Osteocyte (in vitro differentiated cells): Measurements from ENCODE around the gene TLDC2. TPM values are rescaled to one million over a fixed set of nuclear protein-coding genes. Genes with fewer than 3 reads are reported as not detected.

Experiments used
- DNase-seq: peaks from one replicate; pipeline ENCODE4 v3.0.0; 2021; ENCODE audit warnings: mixed read lengths; ENCODE audit not compliant: unreplicated experiment; ENCODE audit errors: extremely low spot score
- H3K27ac Mint-ChIP-seq: one replicate; pipeline ENCODE4 v1.8.0; 2021; ENCODE audit warnings: mild to moderate bottlenecking, mixed read lengths; ENCODE audit not compliant: unreplicated experiment
- H3K27me3 Mint-ChIP-seq: one replicate; pipeline ENCODE4 v1.8.0; 2021; ENCODE audit warnings: mixed read lengths; ENCODE audit not compliant: unreplicated experiment
- H3K36me3 Mint-ChIP-seq: one replicate; pipeline ENCODE4 v1.8.0; 2021; ENCODE audit warnings: mixed read lengths; ENCODE audit not compliant: unreplicated experiment
- H3K4me1 Mint-ChIP-seq: one replicate; pipeline ENCODE4 v1.8.0; 2021; ENCODE audit warnings: mixed read lengths; ENCODE audit not compliant: unreplicated experiment
- H3K4me3 Mint-ChIP-seq: one replicate; pipeline ENCODE4 v1.8.0; 2021; ENCODE audit warnings: mild to moderate bottlenecking, moderate library complexity, mixed read lengths; ENCODE audit not compliant: unreplicated experiment
- H3K9me3 Mint-ChIP-seq: one replicate; pipeline ENCODE4 v1.8.0; 2021; ENCODE audit warnings: mixed read lengths; ENCODE audit not compliant: unreplicated experiment
- CTCF ChIP-seq: fragments of 200-600 bp; sonication (generic); IDR thresholded peaks from 2 replicates; pipeline ENCODE4 v1.5.0; 2021; ENCODE audit warnings: antibody characterized with exemption, mild to moderate bottlenecking, moderate library complexity
- total RNA-seq: library from RNA; stranded (reverse); gene quantifications from 2 replicates; pipeline ENCODE4 v1.2.1, GENCODE V29; 2021

The TLDC2 gene
- total RNA-seq, 1 donor from 2014 or later: not detected

GRCh38 chr20:36941401-36941835 is 65.5 kb downstream of the TLDC2 start:
- peaks cover 9% of the 10 kb centered on the region for H3K4me1 Mint-ChIP-seq
- no peaks in the 10 kb centered on the region for H3K27me3 Mint-ChIP-seq
- no peak overlapping the region for H3K27ac Mint-ChIP-seq

More at GRCh38 chr20:36941401-36941835, 65.5 kb downstream of the TLDC2 start:
- no peak for TF ChIP-seq CTCF
- H3K36me3 Mint-ChIP-seq: peaks cover 7% of the 10 kb centered on the region
- DNase-seq: no peak
- no peaks in the 10 kb centered on the region for H3K9me3 Mint-ChIP-seq
- no peak overlapping the region for H3K4me3 Mint-ChIP-seq

Other genes starting within 250 kb of the TLDC2 start
- not detected in 2 replicates for gene SLA2, start 229.9 kb upstream of the TLDC2 start, total RNA-seq
- gene NDRG3, start 130.0 kb upstream of the TLDC2 start, total RNA-seq: 32.2 and 33.5 TPM in 2 replicates
- gene DSN1, start 102.4 kb upstream of the TLDC2 start, total RNA-seq: 6.7 and 7.6 TPM in 2 replicates
- gene SAMHD1, start 75.6 kb downstream of the TLDC2 start, total RNA-seq: 16.2 and 19.5 TPM in 2 replicates
- 6.7 and 7.2 TPM in 2 replicates for gene RBL1, start 219.9 kb downstream of the TLDC2 start, total RNA-seq